ENCODE results near the gene DCDC1.

Gene DCDC1

GRCh38 chr11:30991376-30991775 lies 378.2 kb downstream of the DCDC1 start:
- Histone ChIP-seq H3K9me3 (ENCODE audit: insufficient read depth, low read length) (no peaks in the 10 kb centered on the region), H3K79me2 (ENCODE audit: low read length) (no peaks in the 10 kb centered on the region), H4K20me1 (ENCODE audit: insufficient read depth, low read length) (no peaks in the 10 kb centered on the region), H3K4me2 (ENCODE audit: low read length) (no peak overlapping the region), H3K9ac (ENCODE audit: low read length) (no peak overlapping the region), H2AFZ (ENCODE audit: low read depth, low read length) (no peak overlapping the region), H3K4me1 (ENCODE audit: low read length) (no peaks in the 10 kb centered on the region), H3K36me3 (replicated peaks; ENCODE audit: low read depth, low read length) (no peaks in the 10 kb centered on the region), H3K27ac (ENCODE audit: low read length) (no peak overlapping the region), H3K27me3 (ENCODE audit: low read depth, low read length) (no peaks in the 10 kb centered on the region), H3K4me3 (ENCODE audit: low read length) (no peak overlapping the region)
- TF ChIP-seq CTCF (IDR thresholded peaks at IDR 0.05; ENCODE audit: low read depth, low read length) (no peak), EZH2phosphoT487 (IDR thresholded peaks at IDR 0.05; ENCODE audit: low read depth) (no peak)

- H3K9me3 ChIP-seq (ENCODE audit: insufficient read depth, low read length), result no peaks in the 10 kb centered on the region
- H3K36me3 ChIP-seq (replicated peaks; ENCODE audit: low read depth, low read length), result no peaks in the 10 kb centered on the region
- TF ChIP-seq EZH2phosphoT487 (IDR thresholded peaks at IDR 0.05; ENCODE audit: low read depth) (no peak), CTCF (IDR thresholded peaks at IDR 0.05; ENCODE audit: low read depth, low read length) (no peak)
- H3K79me2 ChIP-seq (ENCODE audit: low read length), result no peaks in the 10 kb centered on the region
- H2AFZ ChIP-seq (ENCODE audit: low read depth, low read length), result no peak overlapping the region
- H4K20me1 ChIP-seq (ENCODE audit: insufficient read depth, low read length), result no peaks in the 10 kb centered on the region
- no peak overlapping the region for H3K4me2 ChIP-seq (ENCODE audit: low read length)
- H3K27me3 ChIP-seq (ENCODE audit: low read depth, low read length), result no peaks in the 10 kb centered on the region
- no peak overlapping the region for H3K27ac ChIP-seq (ENCODE audit: low read length)
- no peak overlapping the region for H3K9ac ChIP-seq (ENCODE audit: low read length)
- H3K4me3 ChIP-seq (ENCODE audit: low read length), result no peak overlapping the region
- H3K4me1 ChIP-seq (ENCODE audit: low read length), result no peaks in the 10 kb centered on the region
These were observed 378.8 kb downstream of the DCDC1 start for GRCh38 chr11:30990625-30991296.

GRCh38 chr11:30987819-30988218 lies 381.7 kb downstream of the DCDC1 start:
- Histone ChIP-seq H3K27ac (ENCODE audit: low read length) (no peak overlapping the region), H3K27me3 (ENCODE audit: low read depth, low read length) (no peaks in the 10 kb centered on the region), H2AFZ (ENCODE audit: low read depth, low read length) (no peak overlapping the region), H3K79me2 (ENCODE audit: low read length) (no peaks in the 10 kb centered on the region), H4K20me1 (ENCODE audit: insufficient read depth, low read length) (no peaks in the 10 kb centered on the region), H3K9me3 (ENCODE audit: insufficient read depth, low read length) (no peaks in the 10 kb centered on the region), H3K4me2 (ENCODE audit: low read length) (no peak overlapping the region), H3K4me1 (ENCODE audit: low read length) (no peaks in the 10 kb centered on the region), H3K4me3 (ENCODE audit: low read length) (no peak overlapping the region), H3K36me3 (replicated peaks; ENCODE audit: low read depth, low read length) (no peaks in the 10 kb centered on the region), H3K9ac (ENCODE audit: low read length) (no peak overlapping the region)
- TF ChIP-seq EZH2phosphoT487 (IDR thresholded peaks at IDR 0.05; ENCODE audit: low read depth) (no peak), CTCF (IDR thresholded peaks at IDR 0.05; ENCODE audit: low read depth, low read length) (no peak)

- no peak overlapping the region for H2AFZ ChIP-seq (ENCODE audit: low read depth, low read length)
- no peaks in the 10 kb centered on the region for H3K36me3 ChIP-seq (replicated peaks; ENCODE audit: low read depth, low read length)
- H3K4me1 ChIP-seq (ENCODE audit: low read length), result no peaks in the 10 kb centered on the region
- H3K27me3 ChIP-seq (ENCODE audit: low read depth, low read length), result no peaks in the 10 kb centered on the region
- H3K27ac ChIP-seq (ENCODE audit: low read length), result no peak overlapping the region
- H3K9me3 ChIP-seq (ENCODE audit: insufficient read depth, low read length), result no peaks in the 10 kb centered on the region
- no peak overlapping the region for H3K4me3 ChIP-seq (ENCODE audit: low read length)
- no peaks in the 10 kb centered on the region for H4K20me1 ChIP-seq (ENCODE audit: insufficient read depth, low read length)
- H3K9ac ChIP-seq (ENCODE audit: low read length), result no peak overlapping the region
- H3K4me2 ChIP-seq (ENCODE audit: low read length), result no peak overlapping the region
- TF ChIP-seq CTCF (IDR thresholded peaks at IDR 0.05; ENCODE audit: low read depth, low read length) (no peak), EZH2phosphoT487 (IDR thresholded peaks at IDR 0.05; ENCODE audit: low read depth) (no peak)
- H3K79me2 ChIP-seq (ENCODE audit: low read length), result no peaks in the 10 kb centered on the region
These were observed 384.0 kb downstream of the DCDC1 start for GRCh38 chr11:30985536-30985935.
